ENCODE measurements around the gene RLIM.
A peak's percentile ranks its signal among the peaks of the same experiment; 100 is the strongest.

RLIM gene

GRCh38 chrX:74550295-74550802 lies 64.1 kb downstream of the RLIM start:
- no peaks in the 10 kb centered on the region for H3K79me2 ChIP-seq (ENCODE audit: insufficient read depth, low read length)
- H3K4me2 ChIP-seq (ENCODE audit: low read length), result peak overlapping the region; percentile 46; the same call in 1 of the 2 replicates
- H3K27ac ChIP-seq (ENCODE audit: low read depth, low read length, poor library complexity, severe bottlenecking), result no peak overlapping the region
- no peak overlapping the region for H3K4me3 ChIP-seq (ENCODE audit: low read depth, low read length, poor library complexity, severe bottlenecking)
- no peaks in the 10 kb centered on the region for H3K27me3 ChIP-seq (ENCODE audit: insufficient read depth, low read length)
- no peaks in the 10 kb centered on the region for H3K4me1 ChIP-seq (ENCODE audit: insufficient read depth, low read length, severe bottlenecking)
- no peaks in the 10 kb centered on the region for H3F3A ChIP-seq (ENCODE audit: insufficient read depth, low read length)
- no peaks in the 10 kb centered on the region for H3K36me3 ChIP-seq (ENCODE audit: insufficient read depth, low read length)
- no peaks in the 10 kb centered on the region for H4K20me1 ChIP-seq (ENCODE audit: insufficient read depth, low read length)
- no peaks in the 10 kb centered on the region for H3K9me2 ChIP-seq (ENCODE audit: low read depth, low read length)
- no peak overlapping the region for H2AFZ ChIP-seq (ENCODE audit: low read length)
- TF ChIP-seq CTCF (IDR thresholded peaks at IDR 0.05; ENCODE audit: low read length) (peak; percentile 90), EZH2 (IDR thresholded peaks at IDR 0.05; ENCODE audit: borderline replicate concordance, low read length) (no peak)
- H3K9me3 ChIP-seq (ENCODE audit: low read length), result no peaks in the 10 kb centered on the region
- H3K9ac ChIP-seq (ENCODE audit: low read length), result no peak overlapping the region

- H3K4me2 ChIP-seq (ENCODE audit: low read length), result no peak overlapping the region
- H3K9me2 ChIP-seq (ENCODE audit: low read depth, low read length), result no peaks in the 10 kb centered on the region
- H2AFZ ChIP-seq (ENCODE audit: low read length), result no peak overlapping the region
- no peaks in the 10 kb centered on the region for H4K20me1 ChIP-seq (ENCODE audit: insufficient read depth, low read length)
- no peaks in the 10 kb centered on the region for H3K4me1 ChIP-seq (ENCODE audit: insufficient read depth, low read length, severe bottlenecking)
- no peak for TF ChIP-seq EZH2 (IDR thresholded peaks at IDR 0.05; ENCODE audit: borderline replicate concordance, low read length)
- TF ChIP-seq CTCF (IDR thresholded peaks at IDR 0.05; ENCODE audit: low read length), result no peak
- H3F3A ChIP-seq (ENCODE audit: insufficient read depth, low read length), result no peaks in the 10 kb centered on the region
- H3K27me3 ChIP-seq (ENCODE audit: insufficient read depth, low read length), result no peaks in the 10 kb centered on the region
- no peak overlapping the region for H3K4me3 ChIP-seq (ENCODE audit: low read depth, low read length, poor library complexity, severe bottlenecking)
- H3K9me3 ChIP-seq (ENCODE audit: low read length), result no peaks in the 10 kb centered on the region
- no peak overlapping the region for H3K27ac ChIP-seq (ENCODE audit: low read depth, low read length, poor library complexity, severe bottlenecking)
- no peaks in the 10 kb centered on the region for H3K36me3 ChIP-seq (ENCODE audit: insufficient read depth, low read length)
- H3K79me2 ChIP-seq (ENCODE audit: insufficient read depth, low read length), result no peaks in the 10 kb centered on the region
- no peak overlapping the region for H3K9ac ChIP-seq (ENCODE audit: low read length)
Observed at GRCh38 chrX:74546984-74547383, 67.4 kb downstream of the RLIM start.

GRCh38 chrX:74545880-74546523 lies 68.4 kb downstream of the RLIM start:
- H3K4me3 ChIP-seq (ENCODE audit: low read depth, low read length, poor library complexity, severe bottlenecking), result no peak overlapping the region
- no peaks in the 10 kb centered on the region for H3F3A ChIP-seq (ENCODE audit: insufficient read depth, low read length)
- no peaks in the 10 kb centered on the region for H4K20me1 ChIP-seq (ENCODE audit: insufficient read depth, low read length)
- no peak overlapping the region for H3K27ac ChIP-seq (ENCODE audit: low read depth, low read length, poor library complexity, severe bottlenecking)
- no peaks in the 10 kb centered on the region for H3K9me3 ChIP-seq (ENCODE audit: low read length)
- H3K27me3 ChIP-seq (ENCODE audit: insufficient read depth, low read length), result no peaks in the 10 kb centered on the region
- no peaks in the 10 kb centered on the region for H3K79me2 ChIP-seq (ENCODE audit: insufficient read depth, low read length)
- H3K9me2 ChIP-seq (ENCODE audit: low read depth, low read length), result no peaks in the 10 kb centered on the region
- H3K36me3 ChIP-seq (ENCODE audit: insufficient read depth, low read length), result no peaks in the 10 kb centered on the region
- no peak overlapping the region for H3K9ac ChIP-seq (ENCODE audit: low read length)
- H3K4me2 ChIP-seq (ENCODE audit: low read length), result no peak overlapping the region
- TF ChIP-seq CTCF (IDR thresholded peaks at IDR 0.05; ENCODE audit: low read length), result no peak
- no peak for TF ChIP-seq EZH2 (IDR thresholded peaks at IDR 0.05; ENCODE audit: borderline replicate concordance, low read length)
- H3K4me1 ChIP-seq (ENCODE audit: insufficient read depth, low read length, severe bottlenecking), result no peaks in the 10 kb centered on the region
- no peak overlapping the region for H2AFZ ChIP-seq (ENCODE audit: low read length)

Measured in OCI-LY1 (cell line).